K562 treated with DMSO at 1 percent for 24 hours (cell line): ENCODE measurements around the gene MAGEA2. TPM values are rescaled to one million over a fixed set of nuclear protein-coding genes. Genes with fewer than 3 reads are reported as not detected.

Source experiments
- total RNA-seq: library from RNA; unstranded; fragments of 300-600 nt; gene quantifications from 2 replicates; pipeline ENCODE4 v1.2.3, GENCODE V29; 2022; ENCODE audit warnings: low read depth; ENCODE audit not compliant: insufficient read depth

MAGEA2 gene
- 27.2 and 31.0 TPM in 2 replicates for total RNA-seq

GRCh38 chrX:152753686-152754650 is at the start of gene MAGEA2:
Gene MAGEA2, minus strand, starts transcription at chrX:152753842. Its CDS starts 2,479 bp downstream, at chrX:152751363.

GRCh38 chrX:152769549-152770289 is 16.1 kb upstream of the MAGEA2 start, which contains the start of gene MAGEA6:
Gene MAGEA6, minus strand, starts transcription at chrX:152769689. Its CDS starts 2,039 bp downstream, at chrX:152767650.

GRCh38 chrX:152758918-152759317 is 5.3 kb upstream of the MAGEA2 start, which contains the start of gene CSAG3:
Gene CSAG3, plus strand, starts transcription at chrX:152759218.

GRCh38 chrX:152733261-152733975 is 20.2 kb downstream of the MAGEA2 start, which contains the start of the genes CSAG1 and MAGEA12:
Gene CSAG1, minus strand, starts transcription at chrX:152733721. Its CDS starts 1,261 bp downstream, at chrX:152732460.
Gene MAGEA12, plus strand, starts transcription at chrX:152733757. Its CDS starts 2,405 bp downstream, at chrX:152736162.

GRCh38 chrX:152713815-152714787 is 39.5 kb downstream of the MAGEA2 start, which contains the start of gene MAGEA2B:
Gene MAGEA2B, plus strand, starts transcription at chrX:152714628. Its CDS starts 2,479 bp downstream, at chrX:152717107.

GRCh38 chrX:152709173-152709572 is 44.5 kb downstream of the MAGEA2 start, which contains the start of gene CSAG2:
Gene CSAG2, minus strand, starts transcription at chrX:152709273. Its CDS starts 161 bp downstream, at chrX:152709112.

Other genes with a start within 250 kb of the MAGEA2 start
- gene GABRQ, start 115.9 kb downstream of the MAGEA2 start, total RNA-seq, result 0.52 and 0.60 TPM in 2 replicates
- 167 TPM in 2 replicates for gene MAGEA3, start 55.0 kb downstream of the MAGEA2 start, total RNA-seq
- gene CSAG2, start 44.6 kb downstream of the MAGEA2 start, total RNA-seq, result not detected in 2 replicates
- gene MAGEA2B, start 39.2 kb downstream of the MAGEA2 start, total RNA-seq, result 26.0 and 39.7 TPM in 2 replicates
- 92.8 and 117 TPM in 2 replicates for gene CSAG1, start 20.1 kb downstream of the MAGEA2 start, total RNA-seq
- gene MAGEA12, start 20.1 kb downstream of the MAGEA2 start, total RNA-seq, result 82.4 and 82.5 TPM in 2 replicates
- 23.9 and 25.9 TPM in 2 replicates for gene CSAG3, start 5.4 kb upstream of the MAGEA2 start, total RNA-seq
- 84.8 and 92.6 TPM in 2 replicates for gene MAGEA6, start 15.8 kb upstream of the MAGEA2 start, total RNA-seq
- 12.9 and 16.6 TPM in 2 replicates for gene CETN2, start 76.9 kb upstream of the MAGEA2 start, total RNA-seq
- gene NSDHL, start 77.2 kb upstream of the MAGEA2 start, total RNA-seq, result 27.2 and 27.8 TPM in 2 replicates
- gene ZNF185, start 144.2 kb upstream of the MAGEA2 start, total RNA-seq, result 0.12 and 0.32 TPM in 2 replicates
- gene PNMA5, start 240.3 kb upstream of the MAGEA2 start, total RNA-seq, result not detected in 2 replicates